Stomach (tissue), 9 donors: ENCODE measurements around the gene TMTC2. TPM values are rescaled to one million over a fixed set of nuclear protein-coding genes. Genes with fewer than 3 reads are reported as not detected.
"Not testable (repeated sequence)": the region's sequence is repeated elsewhere in the genome, so short reads cannot be mapped to it uniquely, and the experiment has no call there.

Source experiments
- DNase-seq, 2 donors: peaks; one replicate each; pipeline versions ENCODE4 v3.0.0 to v3.0.0-alpha.2; 2013 to 2019
- H3K27ac ChIP-seq, 5 donors: fragments of 200-600 bp in 4 of 5; sonication (generic) in 4 of 5; one replicate each; pipeline ENCODE4 v1.5.1; 2013 to 2019; ENCODE audit warnings: mild to moderate bottlenecking in 1 of 5, moderate library complexity in 1 of 5
- H3K27me3 ChIP-seq, 3 donors: fragments of 200-600 bp; sonication (generic); one replicate each; pipeline ENCODE4 v1.5.1; 2017 to 2019; ENCODE audit warnings: mixed run types in 1 of 3
- H3K36me3 ChIP-seq, 4 donors: fragments of 200-600 bp; sonication (generic); 1 replicate in 3 of 4; 2 replicates in 1 of 4; pipeline ENCODE4 v1.5.1; 2016 to 2019
- H3K4me1 ChIP-seq, 4 donors: fragments of 200-600 bp; sonication (generic); one replicate each; pipeline ENCODE4 v1.5.1; 2016 to 2019
- H3K4me3 ChIP-seq, 4 donors: fragments of 200-600 bp; sonication (generic) in 3 of 4; one replicate each; pipeline ENCODE4 v1.5.1; 2016 to 2019; ENCODE audit warnings: mild to moderate bottlenecking in 1 of 4
- H3K9me3 ChIP-seq, 4 donors: fragments of 200-600 bp; sonication (generic); one replicate each; pipeline ENCODE4 v1.5.1; 2016 to 2019
- EP300 ChIP-seq: sonication (generic); formaldehyde crosslinking; IDR thresholded peaks from one replicate; pipeline ENCODE4 v1.6.1; 2017; ENCODE audit warnings: antibody characterized with exemption
- POLR2A ChIP-seq, 4 donors: fragments of 450-650 bp; IDR thresholded peaks; one replicate each; pipeline ENCODE4 v1.6.1; 2016; ENCODE audit warnings: antibody characterized with exemption in 4 of 4, control low read depth in 2 of 4, mild to moderate bottlenecking in 1 of 4, moderate library complexity in 1 of 4
- POLR2AphosphoS5 ChIP-seq, 3 donors: sonication (generic); formaldehyde crosslinking; IDR thresholded peaks; one replicate each; pipeline ENCODE4 v1.6.1; 2016; ENCODE audit warnings: antibody characterized with exemption in 3 of 3
- WGBS, 5 donors: extraction: QIAGEN DNeasy Blood & Tissue Kit in 3 of 5; methylation state at CpG; one replicate each; pipeline versions ENCODE4 v1.1.5 to v1.1.7; 2013 to 2018; 5-methylcytosine and 5-hydroxymethylcytosine counted together
- intact Hi-C: fragments of 100-400 bp; cut with DNase I; formaldehyde crosslinking; loops from one replicate; pipeline ENCODE4 v1.15.1; 2023; ENCODE audit warnings: low total_unique reads
- polyA plus RNA-seq, 3 donors: library from polyadenylated mRNA; stranded (reverse); fragments of 200-250 nt; gene quantifications; one replicate each; pipeline ENCODE4 v1.2.3, GENCODE V29; 2013
- total RNA-seq, 5 donors: library from RNA; depleted of rRNA; stranded (reverse); fragments of >200 nt; gene quantifications; one replicate each; pipeline versions ENCODE4 v1.1.0 to v1.2.3, GENCODE V29; 2014 to 2016
- TF ChIP-seq, protein P1 (sequence below), 7 experiments: fragments of 450-650 bp in 4 of 7; fragments of 200-600 bp in 3 of 7; sonication (generic) in 3 of 7; IDR thresholded peaks; one replicate each; pipeline ENCODE4 v1.5.1; 2016 to 2019; ENCODE audit warnings: antibody characterized with exemption in 7 of 7, control low read depth in 2 of 7, mild to moderate bottlenecking in 1 of 7
- donor health status: healthy with polysubstance abuse.
- donor health status: Bipolar disorder and iron deficiency.
- donor health status: healthy.

The TMTC2 gene
- total and polyA plus RNA-seq, 8 donors, result 6.1 to 60.0 (median 27.5) TPM

DNA sequence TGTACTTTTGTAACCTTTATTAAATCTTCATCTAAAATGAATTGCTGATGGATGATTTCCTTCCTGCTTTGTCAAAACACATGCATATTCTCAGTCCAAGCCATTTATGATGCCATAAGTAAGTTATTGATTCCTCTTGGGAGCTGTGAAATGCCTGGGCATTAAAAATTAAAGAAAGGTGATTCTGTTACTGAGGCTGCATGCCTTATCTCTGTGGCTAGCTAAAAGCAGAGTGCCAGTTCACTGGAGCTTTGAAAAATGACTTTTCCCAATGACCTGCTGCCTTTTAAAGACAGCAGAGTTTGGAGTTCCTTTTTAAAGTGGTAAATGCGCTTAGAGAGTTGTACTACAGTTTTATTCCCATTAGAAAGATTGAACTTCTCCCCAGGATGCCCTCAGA is 152.1 kb downstream of the TMTC2 start:
- intact Hi-C loops, result no loop called here

DNA sequence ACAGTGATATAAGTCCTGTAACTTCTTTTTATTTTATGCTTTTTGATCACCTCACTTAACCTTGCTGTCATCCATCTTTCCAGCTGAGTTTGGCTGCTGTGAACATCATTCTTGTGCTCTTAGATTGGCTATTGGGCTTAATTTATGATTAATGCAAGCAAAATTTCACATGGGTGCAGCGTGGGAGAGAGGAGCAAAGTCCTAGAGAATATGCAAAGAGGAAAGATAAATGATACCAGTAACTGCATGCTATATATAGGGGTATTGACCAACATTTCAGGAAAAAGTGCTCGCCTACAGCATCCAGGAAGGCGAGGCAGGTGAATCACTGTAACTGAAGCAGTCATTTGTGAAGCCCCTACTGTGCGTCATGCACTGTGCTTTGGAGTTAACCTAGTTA is 153.1 kb downstream of the TMTC2 start:
- no peak for TF ChIP-seq POLR2A (IDR thresholded peaks at IDR 0.05)
- TF ChIP-seq, protein P1, sequence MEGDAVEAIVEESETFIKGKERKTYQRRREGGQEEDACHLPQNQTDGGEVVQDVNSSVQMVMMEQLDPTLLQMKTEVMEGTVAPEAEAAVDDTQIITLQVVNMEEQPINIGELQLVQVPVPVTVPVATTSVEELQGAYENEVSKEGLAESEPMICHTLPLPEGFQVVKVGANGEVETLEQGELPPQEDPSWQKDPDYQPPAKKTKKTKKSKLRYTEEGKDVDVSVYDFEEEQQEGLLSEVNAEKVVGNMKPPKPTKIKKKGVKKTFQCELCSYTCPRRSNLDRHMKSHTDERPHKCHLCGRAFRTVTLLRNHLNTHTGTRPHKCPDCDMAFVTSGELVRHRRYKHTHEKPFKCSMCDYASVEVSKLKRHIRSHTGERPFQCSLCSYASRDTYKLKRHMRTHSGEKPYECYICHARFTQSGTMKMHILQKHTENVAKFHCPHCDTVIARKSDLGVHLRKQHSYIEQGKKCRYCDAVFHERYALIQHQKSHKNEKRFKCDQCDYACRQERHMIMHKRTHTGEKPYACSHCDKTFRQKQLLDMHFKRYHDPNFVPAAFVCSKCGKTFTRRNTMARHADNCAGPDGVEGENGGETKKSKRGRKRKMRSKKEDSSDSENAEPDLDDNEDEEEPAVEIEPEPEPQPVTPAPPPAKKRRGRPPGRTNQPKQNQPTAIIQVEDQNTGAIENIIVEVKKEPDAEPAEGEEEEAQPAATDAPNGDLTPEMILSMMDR (IDR thresholded peaks at IDR 0.05), result no peak
- no peak for TF ChIP-seq POLR2AphosphoS5 (IDR thresholded peaks at IDR 0.05)
- no peak for TF ChIP-seq EP300
- Histone ChIP-seq H3K4me1 (peaks cover 0 to 37% (median 16%) of the 10 kb centered on the region in 4 donors), H3K27ac (no peak overlapping the region), H3K4me3 (no peak overlapping the region), H3K9me3 (no peaks in the 10 kb centered on the region), H3K27me3 (no peaks in the 10 kb centered on the region), H3K36me3 (no peaks in the 10 kb centered on the region)
- 83 to 93% (median 87%) methylated on average over 4 of the region's 4 CpGs for WGBS, 5 donors
- no peak for DNase-seq
- intact Hi-C loops, result no loop called here

More for the DNA sequence above, 152.1 kb downstream of the TMTC2 start:
- Histone ChIP-seq H3K4me3 (no peak overlapping the region), H3K27ac (peak overlapping the region in 1 of 5 donors; percentile 29), H3K27me3 (no peaks in the 10 kb centered on the region), H3K9me3 (no peaks in the 10 kb centered on the region), H3K36me3 (no peaks in the 10 kb centered on the region), H3K4me1 (peaks cover 0 to 37% (median 16%) of the 10 kb centered on the region in 4 donors)
- WGBS, 5 donors, result 48 to 79% (median 64%) methylated on average over 1 of the region's 1 CpG
- no peak for DNase-seq
- TF ChIP-seq, protein P1 (IDR thresholded peaks at IDR 0.05), result no peak
- TF ChIP-seq POLR2AphosphoS5 (IDR thresholded peaks at IDR 0.05), result no peak
- no peak for TF ChIP-seq EP300
- TF ChIP-seq POLR2A (IDR thresholded peaks at IDR 0.05), result no peak

DNA sequence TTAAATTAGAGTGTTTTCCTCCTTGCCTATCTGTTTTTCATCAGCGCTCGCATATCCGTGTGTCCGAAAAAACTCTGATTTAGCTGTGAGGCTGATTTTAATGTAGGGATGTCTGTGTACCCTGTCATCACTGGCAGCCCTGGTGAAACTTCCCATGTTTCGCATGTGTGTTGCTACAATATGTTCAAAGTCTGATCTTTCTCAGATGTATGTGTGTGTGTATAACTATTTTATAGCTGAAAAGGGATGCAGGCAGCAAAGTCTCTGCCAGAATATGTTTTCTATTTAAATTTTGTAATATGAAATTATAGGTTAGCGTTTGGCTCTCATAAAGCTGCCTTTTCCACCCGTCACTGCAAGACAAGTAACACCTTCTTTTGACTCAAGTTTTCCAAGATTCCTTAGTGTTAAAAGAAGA is 154.8 kb downstream of the TMTC2 start:
- intact Hi-C loops, result no loop called here
- TF ChIP-seq POLR2A (IDR thresholded peaks at IDR 0.05) (no peak), EP300 (no peak), POLR2AphosphoS5 (IDR thresholded peaks at IDR 0.05) (no peak)
- TF ChIP-seq, protein P1 (IDR thresholded peaks at IDR 0.05), result no peak
- Histone ChIP-seq H3K4me3 (no peak overlapping the region), H3K27me3 (no peaks in the 10 kb centered on the region), H3K36me3 (no peaks in the 10 kb centered on the region), H3K27ac (no peak overlapping the region), H3K4me1 (peaks cover 0 to 27% (median 14%) of the 10 kb centered on the region in 4 donors), H3K9me3 (no peaks in the 10 kb centered on the region)
- DNase-seq, result peak in 1 of 2 donors; percentile 28
- WGBS, 5 donors, result 77 to 93% (median 91%) methylated on average over 7 of the region's 7 CpGs

DNA sequence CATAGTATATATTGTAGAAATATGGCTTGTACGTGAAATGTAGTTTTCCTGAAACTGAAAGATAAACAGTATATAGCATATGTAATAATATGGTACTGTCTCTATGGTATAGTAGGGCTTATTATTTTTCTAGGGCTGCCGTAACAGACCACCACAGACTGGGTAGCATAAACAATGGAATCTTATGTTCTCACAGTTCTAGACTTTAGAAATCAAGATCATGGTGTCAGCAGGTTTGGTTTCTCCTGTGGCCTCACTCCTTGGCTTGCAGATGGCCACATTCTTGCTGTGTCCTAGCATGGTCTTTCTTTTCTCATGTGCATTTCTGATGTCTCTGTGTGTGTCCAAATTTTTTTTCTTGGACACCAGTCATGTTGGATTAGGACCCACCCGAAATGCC is 155.8 kb downstream of the TMTC2 start:
- DNase-seq, result no peak
- TF ChIP-seq POLR2A (IDR thresholded peaks at IDR 0.05) (no peak), EP300 (no peak), POLR2AphosphoS5 (IDR thresholded peaks at IDR 0.05) (no peak)
- TF ChIP-seq, protein P1 (IDR thresholded peaks at IDR 0.05), result no peak
- H3K4me1 ChIP-seq, result peaks cover 0 to 27% (median 14%) of the 10 kb centered on the region in 4 donors
- intact Hi-C loops, result no loop called here
- H3K36me3 ChIP-seq, result no peaks in the 10 kb centered on the region
- H3K4me3 ChIP-seq, result no peak overlapping the region
- H3K9me3 ChIP-seq, result no peaks in the 10 kb centered on the region
- H3K27me3 ChIP-seq, result no peaks in the 10 kb centered on the region
- WGBS, 5 donors, result 93 to 97% (median 94%) methylated on average over 3 of the region's 3 CpGs
- H3K27ac ChIP-seq, result no peak overlapping the region

DNA sequence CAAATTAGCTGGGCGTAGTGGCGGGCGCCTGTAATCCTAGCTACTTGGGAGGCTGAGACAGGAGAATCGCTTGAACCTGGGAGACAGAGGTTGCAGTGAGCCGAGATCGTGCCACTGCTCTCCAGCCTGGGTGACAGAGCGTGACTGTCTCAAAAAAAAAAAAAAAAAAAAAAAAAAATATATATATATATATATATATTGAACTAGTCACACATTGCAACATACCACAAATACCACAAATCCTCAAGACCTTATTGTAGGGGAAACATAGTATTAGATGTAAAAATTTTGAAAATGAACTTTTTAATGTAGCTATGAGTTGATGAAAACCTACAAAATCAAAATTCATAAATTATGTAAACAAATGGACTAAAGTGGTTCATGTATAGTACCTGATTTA is 158.4 kb downstream of the TMTC2 start:
- H3K27ac ChIP-seq, H3K36me3 ChIP-seq, H3K4me3 ChIP-seq, H3K9me3 ChIP-seq, intact Hi-C loops, H3K27me3 ChIP-seq, DNase-seq: not testable (repeated sequence)
- H3K4me1 ChIP-seq, result peaks cover 0 to 17% (median 7%) of the 10 kb centered on the region in 4 donors
- 91 to 97% (median 92%) methylated on average over 7 of the region's 7 CpGs for WGBS, 5 donors
